Activated CD8-positive, alpha-beta T cell treated with anti-CD3 and anti-CD28 coated beads for 36 hours (primary cell): ENCODE results near the gene RIBC1. TPM values are rescaled to one million over a fixed set of nuclear protein-coding genes. Genes with fewer than 3 reads are reported as not detected.
"Not testable (repeated sequence)": the region's sequence is repeated elsewhere in the genome, so short reads cannot be mapped to it uniquely, and the experiment has no call there.

Experiments used
- ATAC-seq: fragments of 200-7000 bp; cut with Tn5 transposase; one replicate; pipeline ENCODE4 v1.10.0; 2021; ENCODE audit warnings: mild to moderate bottlenecking, moderate library complexity
- CTCF ChIA-PET: fragments of 350-600 bp; sonication (Branson Sonifier 250); formaldehyde crosslinking; loops from one replicate; lab custom pipeline; 2021; ENCODE audit warnings: antibody characterized with exemption; lab: Charles Lee
- POLR2A ChIA-PET: fragments of 350-600 bp; sonication (Branson Sonifier 250); formaldehyde crosslinking; loops from one replicate; lab custom pipeline; 2021; ENCODE audit warnings: antibody characterized with exemption; lab: Charles Lee
- DNase-seq: peaks from one replicate; pipeline ENCODE4 v3.0.0-alpha.2; 2020
- H3K27ac Mint-ChIP-seq: one replicate; pipeline ENCODE4 v1.8.0; 2021; ENCODE audit warnings: mild to moderate bottlenecking, mixed read lengths
- H3K27me3 Mint-ChIP-seq: one replicate; pipeline ENCODE4 v1.8.0; 2021; ENCODE audit warnings: mixed read lengths
- H3K36me3 Mint-ChIP-seq: one replicate; pipeline ENCODE4 v1.8.0; 2021; ENCODE audit warnings: low read depth, mixed read lengths
- H3K4me1 Mint-ChIP-seq: one replicate; pipeline ENCODE4 v1.8.0; 2021; ENCODE audit warnings: low read depth, mixed read lengths
- H3K4me3 Mint-ChIP-seq: one replicate; pipeline ENCODE4 v1.8.0; 2021; ENCODE audit warnings: mild to moderate bottlenecking, moderate library complexity, mixed read lengths
- H3K9me3 Mint-ChIP-seq: one replicate; pipeline ENCODE4 v1.8.0; 2021; ENCODE audit warnings: mixed read lengths
- intact Hi-C: fragments of 100-400 bp; cut with micrococcal nuclease; formaldehyde crosslinking; loops from one replicate; pipeline ENCODE4 v1.10.0; 2022
- total RNA-seq, 2 experiments: library from RNA; stranded (reverse); gene quantifications; one replicate each; pipeline ENCODE4 v1.2.3, GENCODE V29; 2021
- TF ChIP-seq, protein P1 (sequence below): fragments of 200-600 bp; IDR thresholded peaks from one replicate; pipeline ENCODE4 v1.8.0; 2022; ENCODE audit warnings: antibody characterized with exemption, mild to moderate bottlenecking

RIBC1 gene
- total RNA-seq, 2 experiments from 2014 or later: 0.63 to 0.72 TPM

DNA sequence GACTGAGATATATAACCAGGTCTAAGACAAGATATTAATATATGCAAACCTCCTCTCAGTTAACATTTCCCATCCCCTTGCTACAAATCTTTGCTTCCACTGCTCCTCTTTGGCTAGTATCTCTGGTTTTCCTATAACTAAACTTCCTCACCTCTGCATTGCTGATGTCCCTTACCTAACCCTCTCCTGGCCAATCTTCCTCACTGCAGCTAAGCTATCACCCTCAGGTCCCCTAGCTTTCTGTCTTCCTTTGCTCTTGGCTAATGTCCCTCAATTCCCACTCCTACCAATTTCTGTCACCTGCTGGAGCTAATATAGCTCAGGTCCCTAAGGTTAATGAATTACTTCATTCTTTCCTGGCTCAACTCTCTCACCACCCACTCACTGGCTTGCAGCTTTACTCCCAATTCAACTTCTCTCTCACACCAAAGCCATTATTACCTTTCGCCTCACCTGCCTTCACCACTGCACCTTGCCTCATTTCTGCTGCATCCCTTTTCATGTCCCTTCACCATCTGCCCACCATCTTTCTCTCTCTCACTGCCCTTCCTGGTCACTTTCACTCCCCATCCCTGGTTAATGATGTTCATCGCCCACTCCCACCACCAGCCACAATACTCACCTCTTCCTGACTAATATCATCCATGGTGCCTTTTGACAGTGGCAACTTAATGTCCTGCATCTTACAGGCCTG lies 26.9 kb upstream of the RIBC1 start:
- no peak overlapping the region for H3K4me3 Mint-ChIP-seq
- H3K4me1 Mint-ChIP-seq: no peaks in the 10 kb centered on the region
- CTCF ChIA-PET: no interaction called here
- no peaks in the 10 kb centered on the region for H3K27me3 Mint-ChIP-seq
- TF ChIP-seq, protein P1, sequence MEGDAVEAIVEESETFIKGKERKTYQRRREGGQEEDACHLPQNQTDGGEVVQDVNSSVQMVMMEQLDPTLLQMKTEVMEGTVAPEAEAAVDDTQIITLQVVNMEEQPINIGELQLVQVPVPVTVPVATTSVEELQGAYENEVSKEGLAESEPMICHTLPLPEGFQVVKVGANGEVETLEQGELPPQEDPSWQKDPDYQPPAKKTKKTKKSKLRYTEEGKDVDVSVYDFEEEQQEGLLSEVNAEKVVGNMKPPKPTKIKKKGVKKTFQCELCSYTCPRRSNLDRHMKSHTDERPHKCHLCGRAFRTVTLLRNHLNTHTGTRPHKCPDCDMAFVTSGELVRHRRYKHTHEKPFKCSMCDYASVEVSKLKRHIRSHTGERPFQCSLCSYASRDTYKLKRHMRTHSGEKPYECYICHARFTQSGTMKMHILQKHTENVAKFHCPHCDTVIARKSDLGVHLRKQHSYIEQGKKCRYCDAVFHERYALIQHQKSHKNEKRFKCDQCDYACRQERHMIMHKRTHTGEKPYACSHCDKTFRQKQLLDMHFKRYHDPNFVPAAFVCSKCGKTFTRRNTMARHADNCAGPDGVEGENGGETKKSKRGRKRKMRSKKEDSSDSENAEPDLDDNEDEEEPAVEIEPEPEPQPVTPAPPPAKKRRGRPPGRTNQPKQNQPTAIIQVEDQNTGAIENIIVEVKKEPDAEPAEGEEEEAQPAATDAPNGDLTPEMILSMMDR: no peak
- POLR2A ChIA-PET: interaction anchor here (1.4 to 2.1 kb wide), 2 partner anchors 10 to 19 kb away, joined by 4 to 6 read pairs; no protein-coding TSS in a partner anchor
- H3K27ac Mint-ChIP-seq: peak overlapping the region; percentile 41
- DNase-seq: no peak
- intact Hi-C loops: no loop called here
- H3K36me3 Mint-ChIP-seq: peaks cover 33% of the 10 kb centered on the region
- ATAC-seq: no peak
- no peaks in the 10 kb centered on the region for H3K9me3 Mint-ChIP-seq

DNA sequence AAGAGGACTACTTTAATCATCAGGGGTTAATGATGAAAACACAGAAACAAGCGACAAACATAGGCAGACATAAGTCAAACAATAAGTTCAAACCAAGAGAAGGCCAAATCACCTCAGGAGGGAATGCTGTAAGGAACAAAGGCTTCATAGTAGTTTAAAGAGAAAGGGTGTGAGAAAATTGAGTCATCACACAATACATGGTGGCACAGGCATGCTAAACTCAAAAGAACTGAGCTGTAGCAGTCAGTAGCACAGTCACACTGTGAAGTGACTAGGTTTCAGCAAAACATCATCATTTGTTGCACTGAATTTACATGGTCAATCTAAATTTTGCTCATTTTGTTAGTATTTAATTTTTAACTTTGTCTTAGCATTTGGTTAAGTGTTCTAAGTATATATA lies 24.5 kb upstream of the RIBC1 start:
- ATAC-seq: peak; percentile 20
- H3K27me3 Mint-ChIP-seq: no peaks in the 10 kb centered on the region

DNA sequence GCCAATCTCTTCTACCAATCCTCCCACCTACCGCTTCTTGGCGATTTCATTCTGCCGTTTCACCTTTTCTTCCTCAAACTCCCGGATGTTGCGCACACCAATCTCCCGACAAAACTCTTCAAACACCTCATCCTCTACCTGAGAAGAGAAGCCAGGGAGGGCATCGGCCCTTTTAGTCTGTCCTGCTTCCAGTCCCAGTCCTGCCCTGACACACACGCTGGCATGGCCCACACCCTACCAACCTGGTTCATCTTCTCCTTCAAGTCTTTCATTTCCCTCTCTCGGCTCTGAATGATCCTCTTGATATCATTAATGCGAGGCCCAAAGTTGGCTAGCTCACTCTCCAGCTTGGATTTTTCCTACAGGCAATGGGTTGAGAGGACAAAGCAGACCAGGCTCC lies 19.1 kb upstream of the RIBC1 start:
- H3K27ac Mint-ChIP-seq: no peak overlapping the region
- POLR2A ChIA-PET: interaction anchor here (1.6 kb wide), 1 partner anchor 15 kb away, joined by 7 read pairs; no protein-coding TSS in a partner anchor
- no peaks in the 10 kb centered on the region for H3K9me3 Mint-ChIP-seq
- ATAC-seq (no peak), DNase-seq (no peak)
- TF ChIP-seq, protein P1: no peak
- peaks cover 28% of the 10 kb centered on the region for H3K36me3 Mint-ChIP-seq
- intact Hi-C loops: no loop called here
- H3K27me3 Mint-ChIP-seq: no peaks in the 10 kb centered on the region
- CTCF ChIA-PET: interaction anchor here (1.2 to 1.5 kb wide), 2 partner anchors 12 to 34 kb away, joined by 3 to 5 read pairs; no protein-coding TSS in a partner anchor
- no peak overlapping the region for H3K4me3 Mint-ChIP-seq
- H3K4me1 Mint-ChIP-seq: no peaks in the 10 kb centered on the region

More for the DNA sequence above, 24.5 kb upstream of the RIBC1 start:
- no peak overlapping the region for H3K4me3 Mint-ChIP-seq
- H3K27ac Mint-ChIP-seq: no peak overlapping the region
- no peak for DNase-seq
- no peaks in the 10 kb centered on the region for H3K4me1 Mint-ChIP-seq
- CTCF ChIA-PET: no interaction called here
- intact Hi-C loops: no loop called here
- no peaks in the 10 kb centered on the region for H3K9me3 Mint-ChIP-seq
- peaks cover 34% of the 10 kb centered on the region for H3K36me3 Mint-ChIP-seq
- POLR2A ChIA-PET: no interaction called here
- TF ChIP-seq, protein P1: no peak

GRCh38 chrX:53412446-53412845 lies 10.2 kb upstream of the RIBC1 start:
- H3K4me1 Mint-ChIP-seq: peaks cover under 1% of the 10 kb centered on the region
- DNase-seq (no peak), ATAC-seq (no peak)
- H3K27me3 Mint-ChIP-seq: no peaks in the 10 kb centered on the region
- POLR2A ChIA-PET: interaction anchor here (1.3 to 2.4 kb wide), 3 partner anchors 10 to 94 kb away, joined by 3 to 8 read pairs (median 4); partner anchors contain the start of genes RIBC1 and SMC1A
- TF ChIP-seq, protein P1: no peak
- H3K9me3 Mint-ChIP-seq: no peaks in the 10 kb centered on the region
- H3K4me3 Mint-ChIP-seq: no peak overlapping the region
- H3K27ac Mint-ChIP-seq: no peak overlapping the region
- CTCF ChIA-PET: interaction anchor here (1.2 to 1.9 kb wide), 3 partner anchors 34 to 94 kb away, joined by 3 to 5 read pairs (median 3); no protein-coding TSS in a partner anchor
- peaks cover 33% of the 10 kb centered on the region for H3K36me3 Mint-ChIP-seq
- intact Hi-C loops: no loop called here

DNA sequence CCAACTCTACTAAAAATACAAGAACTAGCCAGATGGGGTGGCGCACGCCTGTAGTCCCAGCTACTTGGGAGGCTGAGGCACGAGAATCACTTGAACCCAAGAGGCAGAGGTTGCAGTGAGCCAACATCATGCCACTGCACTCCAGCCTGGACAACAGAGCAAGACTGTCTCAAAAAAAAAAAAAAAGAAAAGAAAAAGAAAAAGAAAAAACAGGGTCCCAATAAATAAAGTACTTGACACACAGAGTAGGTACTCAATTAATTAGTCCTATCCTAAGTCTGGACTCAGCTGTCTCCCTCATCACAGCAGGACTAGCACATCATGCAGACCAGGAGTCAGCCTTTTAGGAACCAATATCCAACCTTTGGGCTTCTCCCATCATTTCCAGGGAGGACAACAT lies 2.3 kb upstream of the RIBC1 start:
- H3K27ac Mint-ChIP-seq, ATAC-seq, H3K9me3 Mint-ChIP-seq, intact Hi-C loops, DNase-seq, H3K27me3 Mint-ChIP-seq: not testable (repeated sequence)
- Mint-ChIP-seq H3K4me1 (peaks cover 23% of the 10 kb centered on the region), H3K4me3 (peak overlapping the region; percentile 94), H3K36me3 (peaks cover 25% of the 10 kb centered on the region)
- CTCF ChIA-PET: interaction anchor here (1.1 kb wide), 1 partner anchor 21 kb away, joined by 3 read pairs; no protein-coding TSS in a partner anchor
- POLR2A ChIA-PET: interaction anchor here (0.7 to 1.6 kb wide), 7 partner anchors 9 to 62 kb away, joined by 3 to 5 read pairs (median 3); partner anchors contain the start of gene HSD17B10
